CD8-positive, alpha-beta memory T cell (primary cell): ENCODE data around the gene SPARCL1. TPM values are rescaled to one million over a fixed set of nuclear protein-coding genes. Genes with fewer than 3 reads are reported as not detected.

Experiments
- CTCF ChIA-PET: fragments of 350-600 bp; sonication (Branson Sonifier 250); formaldehyde crosslinking; loops from one replicate; lab custom pipeline; 2021; ENCODE audit warnings: antibody characterized with exemption; lab: Charles Lee
- POLR2A ChIA-PET: fragments of 350-600 bp; sonication (Branson Sonifier 250); formaldehyde crosslinking; loops from one replicate; lab custom pipeline; 2021; ENCODE audit warnings: antibody characterized with exemption; lab: Charles Lee
- DNase-seq, 5 donors: peaks; one replicate each; pipeline versions ENCODE4 v3.0.0 to v3.0.0-alpha.2; 2020 to 2022; ENCODE audit warnings: mixed read lengths in 1 of 5
- H3K27ac ChIP-seq: one replicate; pipeline ENCODE4 v1.7.0; 2013; ENCODE audit warnings: low read depth, mild to moderate bottlenecking, low read length, moderate library complexity
- H3K27me3 ChIP-seq: 2 replicates; pipeline ENCODE4 v1.7.0; 2013; ENCODE audit warnings: low read length, mild to moderate bottlenecking; ENCODE audit not compliant: insufficient read depth, poor library complexity, severe bottlenecking
- H3K36me3 ChIP-seq: 2 replicates; pipeline ENCODE4 v1.7.0; 2013; ENCODE audit warnings: mild to moderate bottlenecking, low read length, moderate library complexity; ENCODE audit not compliant: insufficient read depth
- H3K4me1 ChIP-seq: 2 replicates; pipeline ENCODE4 v1.7.0; 2013; ENCODE audit warnings: mild to moderate bottlenecking, low read length, moderate library complexity; ENCODE audit not compliant: insufficient read depth
- H3K4me3 ChIP-seq: 2 replicates; pipeline ENCODE4 v1.7.0; 2013; ENCODE audit warnings: mild to moderate bottlenecking, low read length
- H3K9me3 ChIP-seq: 2 replicates; pipeline ENCODE4 v1.7.0; 2013; ENCODE audit warnings: mild to moderate bottlenecking, low read length
- H3K27ac Mint-ChIP-seq, 8 donors: one replicate each; pipeline ENCODE4 v1.8.0; 2020 to 2021; ENCODE audit warnings: mixed read lengths in 8 of 8, mild to moderate bottlenecking in 6 of 8, inconsistent platforms in 3 of 8, moderate library complexity in 3 of 8
- H3K27me3 Mint-ChIP-seq, 2 donors: one replicate each; pipeline ENCODE4 v1.8.0; 2020 to 2021; ENCODE audit warnings: mixed read lengths in 2 of 2, mild to moderate bottlenecking in 1 of 2, moderate library complexity in 1 of 2
- H3K36me3 Mint-ChIP-seq, 3 donors: one replicate each; pipeline ENCODE4 v1.8.0; 2020 to 2021; ENCODE audit warnings: mixed read lengths in 3 of 3, inconsistent platforms in 1 of 3, mild to moderate bottlenecking in 1 of 3
- H3K4me1 Mint-ChIP-seq, 3 donors: one replicate each; pipeline ENCODE4 v1.8.0; 2020 to 2021; ENCODE audit warnings: mixed read lengths in 3 of 3, inconsistent platforms in 1 of 3, mild to moderate bottlenecking in 1 of 3
- H3K4me3 Mint-ChIP-seq, 7 donors: one replicate each; pipeline ENCODE4 v1.8.0; 2020 to 2021; ENCODE audit warnings: mixed read lengths in 7 of 7, mild to moderate bottlenecking in 6 of 7, moderate library complexity in 4 of 7, inconsistent platforms in 2 of 7
- H3K9me3 Mint-ChIP-seq, 5 donors: one replicate each; pipeline ENCODE4 v1.8.0; 2020 to 2022; ENCODE audit warnings: mixed read lengths in 5 of 5, mild to moderate bottlenecking in 3 of 5, moderate library complexity in 2 of 5, inconsistent platforms in 1 of 5
- polyA plus RNA-seq: library from polyadenylated mRNA; unstranded; fragments of 300-500 nt; fragmentation: Illumina TruSeq; gene quantifications from one replicate; pipeline ENCODE4 v1.2.3, GENCODE V29; 2021
- total RNA-seq, 2 experiments: library from RNA; stranded (reverse); gene quantifications; one replicate each; pipeline ENCODE4 v1.2.3, GENCODE V29; 2021

Gene SPARCL1
- total and polyA plus RNA-seq, 3 experiments from 2014 or later: not detected

GRCh38 chr4:87532907-87533306 lies 3.7 kb upstream of the SPARCL1 start:
- Histone ChIP-seq H3K27ac (no peak overlapping the region), H3K36me3 (no peaks in the 10 kb centered on the region), H3K9me3 (no peaks in the 10 kb centered on the region), H3K4me1 (no peaks in the 10 kb centered on the region), H3K4me3 (no peak overlapping the region), H3K27me3 (no peaks in the 10 kb centered on the region)
- peak overlapping the region in 1 of 8 donors; percentile 73 for H3K27ac Mint-ChIP-seq
- peaks cover 0 to 15% of the 10 kb centered on the region in 2 donors for H3K27me3 Mint-ChIP-seq
- DNase-seq: no peak
- no peak overlapping the region for H3K4me3 Mint-ChIP-seq
- peaks cover 0 to 3% (median 0%) of the 10 kb centered on the region in 5 donors for H3K9me3 Mint-ChIP-seq
- ChIA-PET CTCF (no interaction called here), POLR2A (no interaction called here)
- H3K4me1 Mint-ChIP-seq: no peaks in the 10 kb centered on the region
- H3K36me3 Mint-ChIP-seq: no peaks in the 10 kb centered on the region

- H3K9me3 ChIP-seq: no peaks in the 10 kb centered on the region
- H3K36me3 Mint-ChIP-seq: no peaks in the 10 kb centered on the region
- H3K4me1 Mint-ChIP-seq: no peaks in the 10 kb centered on the region
- H3K4me3 Mint-ChIP-seq: no peak overlapping the region
- ChIA-PET POLR2A (no interaction called here), CTCF (no interaction called here)
- no peak overlapping the region for H3K27ac ChIP-seq
- peaks cover 0 to 13% of the 10 kb centered on the region in 2 donors for H3K27me3 Mint-ChIP-seq
- DNase-seq: no peak
- no peaks in the 10 kb centered on the region for H3K4me1 ChIP-seq
- H3K4me3 ChIP-seq: no peak overlapping the region
- peaks cover 0 to 1% (median 0%) of the 10 kb centered on the region in 5 donors for H3K9me3 Mint-ChIP-seq
- H3K27ac Mint-ChIP-seq: no peak overlapping the region
- H3K27me3 ChIP-seq: no peaks in the 10 kb centered on the region
- no peaks in the 10 kb centered on the region for H3K36me3 ChIP-seq
These were observed 2.9 kb upstream of the SPARCL1 start for GRCh38 chr4:87532109-87532508.

- H3K9me3 ChIP-seq: no peaks in the 10 kb centered on the region
- no peaks in the 10 kb centered on the region for H3K9me3 Mint-ChIP-seq
- no peaks in the 10 kb centered on the region for H3K36me3 ChIP-seq
- no peaks in the 10 kb centered on the region for H3K4me1 ChIP-seq
- H3K4me1 Mint-ChIP-seq: no peaks in the 10 kb centered on the region
- DNase-seq: no peak
- peaks cover 0 to 10% of the 10 kb centered on the region in 2 donors for H3K27me3 Mint-ChIP-seq
- H3K27ac Mint-ChIP-seq: no peak overlapping the region
- H3K4me3 Mint-ChIP-seq: no peak overlapping the region
- no peak overlapping the region for H3K4me3 ChIP-seq
- CTCF ChIA-PET: no interaction called here
- H3K27me3 ChIP-seq: no peaks in the 10 kb centered on the region
- H3K27ac ChIP-seq: no peak overlapping the region
- no peaks in the 10 kb centered on the region for H3K36me3 Mint-ChIP-seq
- POLR2A ChIA-PET: no interaction called here
These were observed 2.4 kb upstream of the SPARCL1 start for GRCh38 chr4:87531621-87532020.

- no peak for DNase-seq
- Histone ChIP-seq H3K9me3 (no peaks in the 10 kb centered on the region), H3K4me3 (no peak overlapping the region), H3K27me3 (no peaks in the 10 kb centered on the region), H3K27ac (no peak overlapping the region), H3K36me3 (no peaks in the 10 kb centered on the region), H3K4me1 (no peaks in the 10 kb centered on the region)
- ChIA-PET POLR2A (no interaction called here), CTCF (no interaction called here)
- Mint-ChIP-seq H3K9me3 (no peaks in the 10 kb centered on the region), H3K4me3 (no peak overlapping the region), H3K27me3 (peaks cover 0 to 7% of the 10 kb centered on the region in 2 donors), H3K27ac (no peak overlapping the region), H3K36me3 (no peaks in the 10 kb centered on the region), H3K4me1 (no peaks in the 10 kb centered on the region)
These were observed 1.7 kb upstream of the SPARCL1 start for GRCh38 chr4:87530868-87531267.

GRCh38 chr4:87530229-87530628 lies 1.1 kb upstream of the SPARCL1 start:
- no peaks in the 10 kb centered on the region for H3K36me3 Mint-ChIP-seq
- no peak overlapping the region for H3K4me3 Mint-ChIP-seq
- ChIA-PET POLR2A (no interaction called here), CTCF (no interaction called here)
- no peaks in the 10 kb centered on the region for H3K4me1 ChIP-seq
- no peaks in the 10 kb centered on the region for H3K9me3 ChIP-seq
- H3K27ac ChIP-seq: no peak overlapping the region
- DNase-seq: no peak
- H3K4me1 Mint-ChIP-seq: no peaks in the 10 kb centered on the region
- H3K27me3 ChIP-seq: no peaks in the 10 kb centered on the region
- H3K36me3 ChIP-seq: no peaks in the 10 kb centered on the region
- H3K4me3 ChIP-seq: no peak overlapping the region
- no peak overlapping the region for H3K27ac Mint-ChIP-seq
- peaks cover 0 to 7% of the 10 kb centered on the region in 2 donors for H3K27me3 Mint-ChIP-seq
- H3K9me3 Mint-ChIP-seq: peaks cover 0 to 5% (median 0%) of the 10 kb centered on the region in 5 donors

GRCh38 chr4:87527431-87528220 lies 1.6 kb downstream of the SPARCL1 start:
- ChIA-PET CTCF (no interaction called here), POLR2A (no interaction called here)
- Histone ChIP-seq H3K36me3 (no peaks in the 10 kb centered on the region), H3K27me3 (no peaks in the 10 kb centered on the region), H3K27ac (no peak overlapping the region), H3K9me3 (no peaks in the 10 kb centered on the region), H3K4me1 (no peaks in the 10 kb centered on the region), H3K4me3 (no peak overlapping the region)
- Mint-ChIP-seq H3K27ac (no peak overlapping the region), H3K9me3 (peaks cover 6 to 23% (median 10%) of the 10 kb centered on the region in 5 donors), H3K36me3 (peaks cover 0 to 9% (median 0%) of the 10 kb centered on the region in 3 donors), H3K4me3 (no peak overlapping the region), H3K27me3 (no peaks in the 10 kb centered on the region), H3K4me1 (no peaks in the 10 kb centered on the region)
- DNase-seq: no peak

- Histone ChIP-seq H3K4me1 (no peaks in the 10 kb centered on the region), H3K4me3 (no peak overlapping the region), H3K9me3 (no peaks in the 10 kb centered on the region), H3K27me3 (no peaks in the 10 kb centered on the region), H3K27ac (no peak overlapping the region), H3K36me3 (no peaks in the 10 kb centered on the region)
- Mint-ChIP-seq H3K36me3 (peaks cover 0 to 9% (median 0%) of the 10 kb centered on the region in 3 donors), H3K27me3 (no peaks in the 10 kb centered on the region), H3K4me3 (no peak overlapping the region), H3K4me1 (no peaks in the 10 kb centered on the region), H3K27ac (no peak overlapping the region), H3K9me3 (peaks cover 6 to 23% (median 10%) of the 10 kb centered on the region in 5 donors)
- POLR2A ChIA-PET: no interaction called here
- no peak for DNase-seq
- CTCF ChIA-PET: no interaction called here
These were observed 3.4 kb downstream of the SPARCL1 start for GRCh38 chr4:87525636-87526295.

- Histone ChIP-seq H3K4me3 (no peak overlapping the region), H3K27ac (no peak overlapping the region), H3K4me1 (no peaks in the 10 kb centered on the region), H3K27me3 (no peaks in the 10 kb centered on the region), H3K9me3 (no peaks in the 10 kb centered on the region), H3K36me3 (no peaks in the 10 kb centered on the region)
- Mint-ChIP-seq H3K27ac (no peak overlapping the region), H3K27me3 (no peaks in the 10 kb centered on the region), H3K4me3 (no peak overlapping the region), H3K36me3 (peaks cover 0 to 9% (median 0%) of the 10 kb centered on the region in 3 donors), H3K9me3 (peaks cover 6 to 23% (median 10%) of the 10 kb centered on the region in 5 donors), H3K4me1 (no peaks in the 10 kb centered on the region)
- ChIA-PET POLR2A (no interaction called here), CTCF (no interaction called here)
- DNase-seq: no peak
These were observed 4.7 kb downstream of the SPARCL1 start for GRCh38 chr4:87524456-87524855.
